Measurements from ENCODE around the gene SH3BGRL2.

The SH3BGRL2 gene

DNA sequence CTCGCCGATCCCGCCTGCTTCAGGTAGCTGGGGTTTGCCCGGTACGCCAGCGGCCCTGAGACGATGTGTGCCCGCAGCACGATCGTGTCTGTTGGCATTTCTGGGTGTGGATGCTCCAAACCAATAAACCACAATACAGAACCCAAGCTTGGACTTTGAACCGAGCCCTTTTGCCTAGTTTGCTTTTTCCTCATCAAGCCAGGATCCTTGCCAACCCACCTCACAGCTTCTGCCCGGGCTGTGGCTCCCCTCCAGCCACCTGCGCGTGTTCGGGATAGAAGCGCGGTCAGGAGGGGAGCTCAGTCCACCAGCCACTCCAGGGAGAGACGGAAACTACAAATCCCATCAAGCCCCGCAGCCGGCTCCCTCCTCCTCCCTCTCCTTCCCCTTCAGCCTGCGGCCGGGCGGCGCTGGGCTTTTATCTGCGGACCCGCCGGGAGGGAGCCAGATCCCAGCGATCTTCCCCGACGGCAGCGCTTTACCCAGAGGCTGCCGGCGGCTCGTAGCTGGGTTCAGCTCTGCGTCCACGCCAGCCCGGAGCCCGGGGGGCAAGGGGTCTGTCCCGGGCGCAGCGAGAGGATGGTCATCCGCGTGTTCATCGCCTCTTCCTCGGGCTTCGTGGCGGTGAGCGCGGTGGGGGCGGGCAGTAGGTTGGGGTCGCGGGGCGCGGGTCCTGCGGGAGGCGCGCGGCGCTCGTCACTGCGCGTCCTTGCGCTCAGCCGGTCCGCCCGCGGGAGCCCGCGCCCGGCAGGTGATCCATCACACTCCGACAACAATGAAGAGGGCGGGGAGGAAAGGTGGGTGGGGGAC lies at the start of gene SH3BGRL2:
Gene SH3BGRL2, plus strand, starts transcription at position 447 of the 810 bp plus-strand sequence. Its CDS starts 133 bp downstream, at position 580.
- DNase-seq: peak; percentile 10 to 24

DNA sequence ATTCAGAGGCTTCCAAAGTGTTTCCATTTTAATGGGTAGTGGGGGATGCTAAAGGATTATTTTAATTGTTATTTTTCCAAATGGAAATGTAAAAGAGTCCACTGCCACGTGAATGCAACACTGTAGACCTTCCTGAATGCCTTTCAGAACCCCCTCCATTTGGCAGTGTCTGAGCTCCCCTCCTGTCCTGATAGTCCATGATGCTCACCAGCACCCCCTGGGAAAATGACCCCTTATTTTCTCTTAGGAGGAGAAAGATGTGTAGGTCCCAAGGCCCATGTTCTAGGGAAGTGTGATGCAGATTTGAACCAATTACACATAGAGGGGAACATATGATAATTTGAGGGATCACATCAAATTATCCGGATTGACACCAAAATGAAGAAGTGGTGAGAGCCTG lies 46.8 kb upstream of the SH3BGRL2 start:
- no peak for DNase-seq

DNA sequence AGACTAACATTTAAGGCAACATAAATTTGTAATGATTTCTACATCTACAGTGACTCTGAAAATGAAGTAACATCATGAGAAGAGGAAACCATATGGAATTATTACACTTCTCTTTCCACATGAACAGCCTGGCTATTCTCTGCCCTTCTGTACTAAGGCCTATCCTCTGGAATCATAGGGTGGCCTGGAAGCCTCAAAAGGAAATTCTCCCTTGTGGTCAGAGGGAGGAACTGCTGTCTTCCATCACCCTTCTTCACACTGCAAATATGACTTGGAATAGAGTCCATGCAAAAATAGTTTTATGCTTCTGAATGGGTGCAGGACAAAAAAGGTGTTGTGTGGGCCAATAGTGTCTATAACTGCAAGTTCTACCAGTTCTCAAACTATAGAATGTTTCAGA lies 44.6 kb upstream of the SH3BGRL2 start:
- DNase-seq: no peak

GRCh38 chr6:79589701-79590100 lies 41.4 kb upstream of the SH3BGRL2 start:
- DNase-seq: no peak

- DNase-seq: no peak
Measured at GRCh38 chr6:79597155-79597554, 34.0 kb upstream of the SH3BGRL2 start.

- no peak for DNase-seq
Measured at GRCh38 chr6:79598012-79598411, 33.1 kb upstream of the SH3BGRL2 start.

DNA sequence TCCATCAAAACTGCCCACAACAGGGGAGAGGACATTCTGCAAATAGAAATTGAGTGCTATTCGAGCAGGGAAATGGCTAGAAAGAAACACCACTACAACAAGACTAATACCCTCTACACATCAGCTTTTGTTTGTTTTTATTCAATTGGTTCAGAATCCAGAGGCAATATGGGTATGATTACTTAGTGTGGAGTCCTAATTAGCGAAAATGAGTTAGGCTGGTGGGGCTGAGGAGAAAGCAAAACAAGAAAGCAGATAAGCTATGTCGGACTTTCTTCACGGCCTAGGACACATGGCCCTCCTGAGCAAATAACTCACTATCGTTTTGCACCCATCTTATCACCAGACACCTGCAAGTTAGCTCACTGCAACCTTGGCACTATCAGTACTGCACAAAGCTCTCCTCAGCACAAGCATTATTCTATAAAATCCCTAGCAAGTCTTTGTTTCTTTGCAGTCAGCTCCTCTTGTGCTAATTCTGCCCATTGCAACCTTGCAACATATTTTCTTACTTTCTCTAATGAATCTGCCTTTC lies 31.3 kb upstream of the SH3BGRL2 start:
- no peak for DNase-seq

DNA sequence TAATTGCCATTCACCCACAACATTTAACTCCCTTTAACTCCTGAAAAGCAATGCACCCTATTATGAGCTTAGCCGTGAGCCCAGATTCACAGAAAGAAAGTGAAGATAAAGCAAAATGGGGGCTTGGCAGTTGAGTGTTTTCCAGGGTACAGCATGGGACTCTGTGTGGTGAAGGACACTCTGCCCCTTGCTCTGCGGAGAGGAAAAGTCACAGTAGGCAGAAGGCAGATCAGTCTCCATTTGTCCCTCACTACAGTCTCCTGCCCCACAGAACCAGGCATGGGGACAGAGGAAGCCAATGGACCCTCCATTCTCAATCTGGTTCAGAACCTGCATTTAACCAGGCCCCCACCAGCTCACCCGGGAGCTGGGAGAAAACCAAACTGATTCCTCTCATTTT lies 30.8 kb upstream of the SH3BGRL2 start:
- DNase-seq: no peak

- DNase-seq: no peak
Measured at GRCh38 chr6:79600812-79601609, 30.1 kb upstream of the SH3BGRL2 start.

DNA sequence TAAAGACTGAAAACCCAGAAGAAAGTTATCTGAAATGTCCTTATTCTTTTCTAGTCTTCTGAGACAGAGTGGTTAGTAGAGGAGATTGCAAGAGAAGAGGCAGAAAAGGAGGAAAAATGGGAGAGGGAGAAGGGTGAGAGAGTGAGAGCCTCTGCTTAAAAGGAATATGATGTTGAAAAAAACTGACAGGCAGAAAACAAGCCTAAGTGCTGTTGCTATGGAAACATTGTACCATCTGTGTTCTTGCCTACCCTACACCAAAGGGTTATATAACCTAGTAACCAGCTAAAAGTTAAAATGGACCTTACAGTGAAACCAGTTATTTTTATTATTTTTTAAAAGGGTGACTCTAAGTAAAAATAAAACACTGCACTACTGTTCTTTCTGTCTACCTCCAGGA lies 28.3 kb upstream of the SH3BGRL2 start:
- no peak for DNase-seq

- DNase-seq: no peak
Measured at GRCh38 chr6:79604583-79605037, 26.5 kb upstream of the SH3BGRL2 start.

GRCh38 chr6:79605061-79605460 lies 26.1 kb upstream of the SH3BGRL2 start:
- no peak for DNase-seq

GRCh38 chr6:79605968-79606764 lies 25.0 kb upstream of the SH3BGRL2 start:
- no peak for DNase-seq

- no peak for DNase-seq
Measured at GRCh38 chr6:79607000-79607399, 24.1 kb upstream of the SH3BGRL2 start.

- DNase-seq: no peak
Measured at GRCh38 chr6:79608334-79609224, 22.6 kb upstream of the SH3BGRL2 start.

- DNase-seq: no peak
Measured at GRCh38 chr6:79609225-79609595, 21.9 kb upstream of the SH3BGRL2 start.

- DNase-seq: no peak
Measured at GRCh38 chr6:79610306-79611009, 20.7 kb upstream of the SH3BGRL2 start.

- no peak for DNase-seq
Measured at GRCh38 chr6:79612457-79612856, 18.7 kb upstream of the SH3BGRL2 start.

- no peak for DNase-seq
Measured at GRCh38 chr6:79612918-79613317, 18.2 kb upstream of the SH3BGRL2 start.

DNA sequence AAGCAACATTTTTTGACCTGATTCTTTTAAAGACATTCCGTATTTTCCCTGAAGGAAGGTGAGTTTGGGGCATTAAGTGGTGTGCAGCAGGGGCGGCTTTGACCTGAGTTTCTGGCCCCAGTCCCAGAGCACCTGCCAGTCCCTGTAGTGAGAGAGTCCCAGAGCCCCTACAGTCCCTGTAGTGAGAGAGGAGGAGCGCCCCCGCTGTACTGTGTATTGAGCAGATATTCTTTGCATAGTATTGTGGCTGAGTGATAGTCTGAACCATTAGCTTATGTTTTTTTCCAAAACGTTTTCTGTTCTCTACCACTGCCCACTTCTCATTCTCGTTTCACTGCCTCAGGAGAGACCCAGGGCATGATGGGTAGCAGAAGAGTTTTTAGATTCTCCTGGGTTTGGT lies 17.2 kb upstream of the SH3BGRL2 start:
- no peak for DNase-seq
